GM18909 (cell line): ENCODE measurements around the gene LCK.

Experiments used
- ATAC-seq: cut with Tn5 transposase; IDR thresholded peaks from one replicate; pipeline ENCODE4 v1.9.1; 2021; ENCODE audit warnings: mild to moderate bottlenecking; ENCODE audit not compliant: unreplicated experiment, poor library complexity

The LCK gene

DNA sequence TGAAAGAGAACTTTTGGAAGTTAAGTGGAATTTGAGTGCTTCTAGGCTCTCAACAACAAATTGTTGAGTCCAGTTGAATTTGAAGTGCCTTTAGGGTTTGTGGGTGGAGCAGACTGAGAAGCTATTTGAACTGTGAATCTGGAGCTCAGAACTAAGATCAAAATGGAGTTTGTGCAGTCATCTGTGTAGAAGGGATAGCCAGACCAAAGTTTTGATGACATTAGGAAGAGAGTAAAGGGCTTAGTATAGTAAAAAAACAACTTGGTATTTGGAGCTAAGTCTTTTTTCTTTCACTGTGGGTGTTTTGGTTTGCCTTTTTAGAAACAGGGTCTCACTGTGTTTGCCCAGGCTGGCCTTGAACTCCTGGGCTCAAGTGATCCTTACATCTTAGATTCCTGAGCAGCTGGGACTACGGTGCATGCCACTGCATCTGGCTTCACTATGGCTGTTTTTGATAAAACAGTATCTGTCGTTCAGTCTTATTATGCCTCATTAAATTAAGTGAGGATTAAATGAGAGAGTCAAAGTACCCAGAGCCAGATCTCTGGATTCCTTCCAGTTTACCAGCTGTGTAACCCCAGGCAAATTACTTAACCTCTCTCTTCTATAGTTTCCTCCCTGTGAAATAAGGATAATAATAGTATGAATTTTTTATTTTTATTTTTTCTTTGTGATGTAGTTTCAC, 60.8 kb downstream of the LCK start:
- ATAC-seq: no peak

DNA sequence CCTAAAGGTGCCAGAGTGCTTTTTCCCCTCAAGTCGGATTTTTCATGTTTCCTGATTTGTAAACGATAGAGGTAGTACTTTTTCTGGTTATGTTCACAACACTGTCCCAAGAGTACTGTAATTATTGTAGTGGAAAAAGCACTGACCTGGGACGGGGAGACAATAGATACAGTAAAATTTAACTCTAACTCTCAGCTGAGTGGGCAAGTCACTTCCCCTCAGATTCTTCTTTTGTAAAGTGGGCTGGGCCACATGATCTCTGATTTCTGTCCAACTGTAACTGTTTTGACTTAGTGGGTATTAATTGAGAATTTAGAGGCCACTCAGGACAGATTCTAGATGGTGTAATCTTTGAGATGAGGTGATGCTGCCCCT, 65.8 kb downstream of the LCK start:
- ATAC-seq: no peak

DNA sequence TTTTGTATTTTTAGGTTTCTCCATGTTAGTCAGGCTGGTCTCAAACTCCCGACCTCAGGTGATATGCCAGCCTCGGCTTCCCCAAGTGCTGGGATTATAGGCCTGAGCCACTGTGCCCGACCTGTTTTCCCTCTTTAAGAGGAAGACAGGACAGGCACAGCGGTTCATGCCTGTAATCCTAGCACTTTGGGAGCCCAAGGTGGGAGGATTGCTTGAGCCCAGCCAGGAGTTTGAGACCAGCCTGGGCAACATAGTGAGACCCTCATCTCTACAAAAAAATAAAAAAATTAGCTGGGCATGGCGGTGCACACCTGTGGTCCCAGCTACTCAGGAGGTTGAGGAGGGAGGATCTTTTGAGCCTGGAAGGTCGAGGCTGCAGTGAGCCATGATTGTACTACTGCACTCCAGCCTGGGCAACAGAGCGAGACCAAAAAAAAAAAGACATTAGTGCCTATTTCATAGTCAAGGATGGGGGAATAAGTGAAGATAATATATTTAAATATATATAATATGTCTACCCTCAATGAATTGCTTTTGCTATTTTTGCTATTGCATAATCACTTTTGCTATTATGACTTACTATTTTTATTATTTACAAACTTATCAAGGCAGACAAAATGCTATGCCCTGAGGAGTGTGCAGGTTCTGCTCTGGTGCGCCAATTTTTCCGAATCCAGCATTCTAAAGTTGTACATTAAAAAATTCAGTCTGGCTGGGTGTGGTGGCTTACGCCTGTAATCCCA, 67.2 kb downstream of the LCK start:
- ATAC-seq: no peak

DNA sequence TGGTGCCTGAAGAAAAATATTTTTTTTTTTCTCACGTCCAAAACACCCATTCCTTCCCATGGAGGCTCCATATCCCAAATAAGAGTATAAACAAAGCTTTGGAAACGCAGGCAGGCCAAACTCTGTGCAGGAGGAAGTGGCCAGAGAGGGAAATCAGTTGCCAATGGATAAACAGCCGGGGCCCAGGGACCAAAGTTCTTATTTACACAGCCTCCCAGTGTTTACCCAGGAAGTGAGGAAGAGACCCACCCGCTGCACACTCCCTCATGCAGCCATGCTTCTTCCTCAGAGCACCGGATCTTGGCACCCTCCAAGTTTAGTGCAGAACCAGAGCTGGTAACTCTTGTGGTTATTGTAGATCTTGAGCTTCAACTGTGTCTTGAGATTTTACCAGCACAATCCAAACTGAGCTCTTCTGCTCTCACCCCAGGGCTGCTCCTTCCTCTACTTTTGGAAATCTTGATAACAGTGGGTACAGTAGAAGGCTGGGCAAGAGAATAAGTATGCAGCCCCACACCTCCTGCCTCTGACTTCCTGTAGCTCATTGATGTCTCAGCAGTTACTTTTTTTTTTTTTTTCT, 70.7 kb downstream of the LCK start:
- ATAC-seq: no peak

DNA sequence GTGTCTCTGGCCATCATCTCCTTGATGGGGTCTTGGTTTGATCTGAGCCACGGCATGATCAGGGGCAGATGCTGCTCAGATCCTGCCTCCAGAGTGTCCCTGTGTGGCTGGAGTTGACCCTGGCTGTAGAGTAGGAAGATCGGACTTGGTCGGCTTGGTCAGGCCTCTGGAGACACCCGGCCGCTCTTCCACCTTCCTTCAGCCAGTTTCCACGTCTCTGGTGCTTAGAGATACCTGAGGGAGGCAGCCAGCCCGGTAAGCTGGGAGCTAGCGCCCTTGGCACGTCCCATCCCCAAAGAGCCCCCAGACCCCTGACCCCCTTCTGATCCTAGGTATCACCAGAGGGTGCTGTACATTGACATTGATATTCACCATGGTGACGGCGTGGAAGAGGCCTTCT, 76.1 kb downstream of the LCK start:
- ATAC-seq: no peak

DNA sequence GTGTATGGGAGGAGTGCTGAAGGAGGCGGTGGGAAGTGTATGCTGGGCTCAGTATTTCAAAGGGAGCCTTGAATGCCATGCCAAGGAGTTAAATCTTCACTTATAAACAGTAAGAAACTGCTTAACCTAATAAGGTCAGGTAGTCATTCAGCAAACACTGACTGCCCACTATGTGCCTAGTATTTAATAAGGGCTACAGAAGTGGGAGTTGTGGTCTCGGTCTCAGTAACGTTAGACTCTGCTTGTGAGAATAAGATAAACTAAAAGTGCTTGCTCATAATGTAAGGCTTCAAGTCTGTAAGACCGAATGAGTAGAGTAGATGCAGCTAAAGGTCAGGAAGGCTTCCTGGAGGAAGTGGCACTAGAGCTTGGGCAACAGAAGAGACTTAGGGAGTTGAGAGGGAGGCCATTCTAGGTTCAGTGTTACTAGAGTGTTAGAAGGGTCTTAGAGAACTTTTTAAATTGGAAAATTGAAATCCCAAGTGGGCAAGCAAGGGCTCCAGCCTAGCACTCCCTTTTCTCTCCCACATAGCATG, 78.9 kb downstream of the LCK start:
- ATAC-seq: no peak

DNA sequence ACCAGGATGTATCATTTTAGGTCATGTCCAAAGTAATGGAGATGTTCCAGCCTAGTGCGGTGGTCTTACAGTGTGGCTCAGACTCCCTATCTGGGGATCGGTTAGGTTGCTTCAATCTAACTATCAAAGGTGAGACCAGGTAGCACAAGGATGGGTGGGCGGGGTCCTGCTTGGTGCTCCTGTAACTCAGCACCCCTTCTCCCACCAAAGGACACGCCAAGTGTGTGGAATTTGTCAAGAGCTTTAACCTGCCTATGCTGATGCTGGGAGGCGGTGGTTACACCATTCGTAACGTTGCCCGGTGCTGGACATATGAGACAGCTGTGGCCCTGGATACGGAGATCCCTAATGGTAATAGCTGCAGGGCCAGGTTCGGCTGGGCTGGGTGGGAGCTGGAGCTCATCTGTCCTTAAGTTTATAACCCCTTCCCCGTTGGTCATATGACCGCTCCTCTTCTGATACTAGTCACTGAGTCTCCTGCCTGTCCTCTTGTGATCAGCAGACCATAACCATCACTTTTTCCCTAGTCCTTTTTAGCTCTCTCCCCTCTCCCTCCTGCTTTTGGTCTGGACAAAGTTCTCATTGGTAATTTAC, 79.6 kb downstream of the LCK start:
- no peak for ATAC-seq

DNA sequence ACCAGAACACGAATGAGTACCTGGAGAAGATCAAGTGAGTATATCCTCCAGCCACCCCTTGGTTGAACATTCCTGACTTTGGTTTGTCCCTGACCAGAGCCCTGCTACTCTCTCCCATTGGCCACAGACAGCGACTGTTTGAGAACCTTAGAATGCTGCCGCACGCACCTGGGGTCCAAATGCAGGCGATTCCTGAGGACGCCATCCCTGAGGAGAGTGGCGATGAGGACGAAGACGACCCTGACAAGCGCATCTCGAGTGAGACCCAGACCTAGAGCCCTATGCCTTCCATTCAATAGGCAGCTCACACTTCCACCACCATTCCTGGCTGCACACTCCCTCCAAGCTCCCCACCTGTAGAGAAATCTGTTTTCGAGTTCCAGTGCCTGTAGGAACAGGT, 80.5 kb downstream of the LCK start:
- no peak for ATAC-seq

DNA sequence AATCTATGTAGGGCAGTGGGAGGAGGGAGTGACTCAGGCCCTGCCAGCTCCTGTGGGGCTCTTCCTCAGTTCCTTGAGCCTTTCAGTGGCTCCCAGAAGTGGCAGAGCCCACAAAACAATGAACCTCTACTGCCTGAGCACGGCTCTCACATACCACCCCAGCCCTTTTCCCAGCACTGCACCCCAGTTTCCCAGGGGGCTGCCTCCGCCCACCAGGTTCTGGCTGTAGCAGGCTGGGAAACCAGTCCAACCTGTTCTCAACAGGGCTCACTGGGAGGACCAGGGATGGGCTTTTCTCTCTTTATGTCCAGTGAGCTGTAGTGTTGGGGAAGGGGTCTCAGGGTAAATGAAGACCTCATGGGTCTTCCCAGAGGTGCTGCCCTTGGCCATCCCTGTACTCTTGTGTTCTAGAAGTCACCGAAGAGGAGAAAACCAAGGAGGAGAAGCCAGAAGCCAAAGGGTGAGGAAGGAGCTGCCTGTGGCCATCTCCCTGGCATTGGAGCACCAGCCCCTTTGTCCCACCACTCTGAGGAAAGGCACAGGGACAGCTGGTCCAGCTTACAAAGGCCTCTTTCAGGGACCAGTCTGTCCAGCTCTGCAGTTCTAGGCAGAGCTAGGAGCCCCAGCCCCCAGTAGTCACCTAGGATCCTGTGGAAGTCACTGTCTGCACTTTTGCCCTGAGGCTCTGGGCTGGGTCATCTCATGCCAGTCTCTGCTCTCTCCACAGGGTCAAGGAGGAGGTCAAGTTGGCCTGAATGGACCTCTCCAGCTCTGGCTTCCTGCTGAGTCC, 81.4 kb downstream of the LCK start:
- no peak for ATAC-seq

DNA sequence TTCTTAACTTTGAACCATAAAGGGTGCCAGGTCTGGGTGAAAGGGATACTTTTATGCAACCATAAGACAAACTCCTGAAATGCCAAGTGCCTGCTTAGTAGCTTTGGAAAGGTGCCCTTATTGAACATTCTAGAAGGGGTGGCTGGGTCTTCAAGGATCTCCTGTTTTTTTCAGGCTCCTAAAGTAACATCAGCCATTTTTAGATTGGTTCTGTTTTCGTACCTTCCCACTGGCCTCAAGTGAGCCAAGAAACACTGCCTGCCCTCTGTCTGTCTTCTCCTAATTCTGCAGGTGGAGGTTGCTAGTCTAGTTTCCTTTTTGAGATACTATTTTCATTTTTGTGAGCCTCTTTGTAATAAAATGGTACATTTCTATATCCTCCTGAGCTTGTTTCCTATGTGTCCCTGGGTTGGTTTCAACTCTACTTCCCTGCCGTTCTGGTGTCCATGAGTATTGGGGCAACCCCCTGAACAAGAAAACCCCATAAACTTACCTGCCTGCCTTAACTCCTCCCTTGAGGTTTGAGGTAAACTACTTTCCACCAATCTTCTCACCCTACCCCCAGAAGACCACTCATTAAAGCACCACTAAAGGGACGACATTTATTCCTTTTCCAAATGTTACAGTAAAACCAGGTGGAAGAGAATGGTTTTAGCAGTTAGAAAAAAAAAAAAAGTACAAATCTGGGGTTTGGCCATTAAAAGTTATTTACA, 82.3 kb downstream of the LCK start:
- ATAC-seq: no peak

DNA sequence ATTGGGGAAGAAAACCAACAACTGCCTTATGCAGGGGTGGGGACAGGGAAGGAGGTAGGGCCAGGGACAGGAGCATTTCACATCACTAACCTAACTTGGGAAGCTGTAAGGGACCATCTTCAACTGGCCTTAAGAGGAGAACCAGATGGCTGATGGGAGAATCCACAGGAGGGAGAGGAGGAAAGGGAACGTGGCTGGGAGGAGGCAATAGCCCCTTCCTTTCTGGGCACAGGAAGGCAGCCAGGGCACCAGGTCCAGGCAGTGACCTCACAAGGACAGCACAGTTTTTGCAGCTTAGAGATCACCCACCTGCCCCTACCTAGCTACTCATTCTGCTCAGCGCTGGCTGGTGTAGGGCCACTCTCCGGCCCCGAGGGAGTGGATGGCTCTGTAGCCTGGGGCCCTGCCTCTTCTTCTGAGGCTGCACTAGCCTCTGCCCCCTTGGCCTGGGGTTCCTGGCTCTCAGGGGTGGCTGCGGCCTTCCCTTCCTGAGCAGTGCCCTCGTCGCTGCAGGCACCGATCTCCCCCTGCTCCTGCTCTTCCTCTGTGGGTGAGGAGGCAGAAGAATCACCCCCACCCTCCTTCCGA, 83.3 kb downstream of the LCK start:
- ATAC-seq: no peak

DNA sequence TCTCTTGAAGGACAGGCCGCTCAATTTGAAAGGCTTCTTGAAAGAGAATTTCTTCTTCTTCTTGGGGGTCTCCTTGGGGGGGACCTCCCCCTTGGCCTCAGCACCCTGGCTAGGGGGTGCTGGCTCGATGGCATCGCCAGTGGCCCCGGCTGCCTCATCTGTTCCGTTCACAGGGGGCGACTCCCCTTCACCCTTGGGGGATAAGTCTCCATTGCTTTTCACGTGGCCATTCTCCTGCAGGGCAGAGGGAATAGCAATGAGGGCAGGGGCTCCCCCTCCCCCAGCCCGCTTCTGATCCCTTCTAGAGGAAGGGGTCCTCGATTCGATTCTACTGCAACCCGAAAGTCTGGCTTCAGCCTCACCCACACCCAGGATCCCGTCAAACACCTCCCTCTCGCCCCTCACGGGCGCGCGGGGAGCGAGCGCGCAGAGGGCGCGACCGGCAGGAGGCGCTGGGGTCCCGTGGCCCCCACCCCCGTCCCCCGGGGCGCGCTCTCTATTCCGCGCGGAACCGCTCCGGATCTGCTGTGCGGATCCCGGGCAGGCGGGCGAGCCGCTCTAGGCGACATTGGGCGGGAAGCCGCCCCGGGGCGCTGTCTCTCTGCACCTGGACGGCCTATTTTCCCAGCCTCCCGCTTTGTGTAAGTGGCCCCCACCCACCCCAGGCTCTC, 83.9 kb downstream of the LCK start:
- ATAC-seq: peak; percentile 25

DNA sequence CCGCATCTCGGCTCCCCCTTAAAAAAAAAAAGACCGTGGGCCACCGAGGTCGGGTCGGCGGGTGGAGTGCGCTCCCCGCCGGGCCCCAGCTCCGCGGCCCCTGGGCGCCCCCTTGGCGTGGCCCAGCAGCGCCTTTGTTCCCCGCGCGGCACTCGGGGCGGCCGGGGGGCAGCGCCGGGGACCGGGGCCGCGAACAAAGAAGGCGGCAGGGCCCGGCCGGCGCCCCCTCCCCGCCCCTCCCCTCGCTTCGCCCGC, 84.4 kb downstream of the LCK start:
- ATAC-seq: peak; percentile 3
